Suprapubic skin (tissue), 3 donors: ENCODE results near the gene WFDC1.

Experiments used
- EP300 ChIP-seq: sonication (generic); formaldehyde crosslinking; IDR thresholded peaks from one replicate; pipeline ENCODE4 v1.6.1; 2017; ENCODE audit warnings: antibody characterized with exemption
- POLR2A ChIP-seq, 2 donors: fragments of 450-650 bp; IDR thresholded peaks; one replicate each; pipeline ENCODE4 v1.6.1; 2017; ENCODE audit warnings: antibody characterized with exemption in 2 of 2, mild to moderate bottlenecking in 2 of 2, moderate library complexity in 2 of 2
- TF ChIP-seq, protein P1 (sequence below), 2 donors: fragments of 200-600 bp in 1 of 2; fragments of 450-650 bp in 1 of 2; sonication (generic) in 1 of 2; IDR thresholded peaks; one replicate each; pipeline ENCODE4 v1.5.1; 2016 to 2019; ENCODE audit warnings: antibody characterized with exemption in 2 of 2, mild to moderate bottlenecking in 1 of 2, moderate library complexity in 1 of 2

DNA sequence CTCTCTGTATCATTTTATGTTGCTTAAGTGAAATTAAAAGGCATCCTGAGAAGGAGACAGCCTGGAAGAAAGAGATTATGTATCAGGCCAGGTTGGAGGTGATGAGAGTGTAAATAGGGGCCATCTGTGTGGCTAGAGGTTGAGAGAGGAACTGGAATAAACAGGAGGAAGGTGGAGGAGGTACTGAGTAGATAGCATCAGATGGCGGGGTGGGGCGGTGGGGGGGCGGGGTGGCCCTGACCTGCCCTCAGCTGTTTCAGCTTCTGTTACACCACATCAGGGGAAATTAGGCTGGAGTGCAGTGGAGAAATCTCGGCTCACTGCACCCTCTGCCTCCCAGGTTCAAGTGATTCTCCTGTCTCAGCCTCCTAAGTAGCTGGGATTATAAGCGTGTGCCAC, 48.0 kb upstream of the WFDC1 start:
- TF ChIP-seq POLR2A (IDR thresholded peaks at IDR 0.05) = no peak
- TF ChIP-seq, protein P1, sequence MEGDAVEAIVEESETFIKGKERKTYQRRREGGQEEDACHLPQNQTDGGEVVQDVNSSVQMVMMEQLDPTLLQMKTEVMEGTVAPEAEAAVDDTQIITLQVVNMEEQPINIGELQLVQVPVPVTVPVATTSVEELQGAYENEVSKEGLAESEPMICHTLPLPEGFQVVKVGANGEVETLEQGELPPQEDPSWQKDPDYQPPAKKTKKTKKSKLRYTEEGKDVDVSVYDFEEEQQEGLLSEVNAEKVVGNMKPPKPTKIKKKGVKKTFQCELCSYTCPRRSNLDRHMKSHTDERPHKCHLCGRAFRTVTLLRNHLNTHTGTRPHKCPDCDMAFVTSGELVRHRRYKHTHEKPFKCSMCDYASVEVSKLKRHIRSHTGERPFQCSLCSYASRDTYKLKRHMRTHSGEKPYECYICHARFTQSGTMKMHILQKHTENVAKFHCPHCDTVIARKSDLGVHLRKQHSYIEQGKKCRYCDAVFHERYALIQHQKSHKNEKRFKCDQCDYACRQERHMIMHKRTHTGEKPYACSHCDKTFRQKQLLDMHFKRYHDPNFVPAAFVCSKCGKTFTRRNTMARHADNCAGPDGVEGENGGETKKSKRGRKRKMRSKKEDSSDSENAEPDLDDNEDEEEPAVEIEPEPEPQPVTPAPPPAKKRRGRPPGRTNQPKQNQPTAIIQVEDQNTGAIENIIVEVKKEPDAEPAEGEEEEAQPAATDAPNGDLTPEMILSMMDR (IDR thresholded peaks at IDR 0.05) = no peak
- TF ChIP-seq EP300 = no peak
